Vagina (tissue), 2 donors: ENCODE measurements around the gene RUNX2.

Experiments
- CTCF ChIP-seq, 3 experiments: fragments of 450-650 bp in 2 of 3; fragments of 200-600 bp in 1 of 3; sonication (generic) in 1 of 3; IDR thresholded peaks; one replicate each; pipeline ENCODE4 v1.5.1; 2017 to 2019; ENCODE audit warnings: antibody characterized with exemption in 3 of 3, mild to moderate bottlenecking in 2 of 3, moderate library complexity in 2 of 3
- POLR2A ChIP-seq, 2 donors: fragments of 450-650 bp; IDR thresholded peaks; one replicate each; pipeline ENCODE4 v1.6.1; 2017; ENCODE audit warnings: antibody characterized with exemption in 2 of 2, mild to moderate bottlenecking in 2 of 2, moderate library complexity in 2 of 2

- TF ChIP-seq CTCF (IDR thresholded peaks at IDR 0.05) (no peak), POLR2A (IDR thresholded peaks at IDR 0.05) (no peak)
Measured at GRCh38 chr6:45608252-45608913, 280.3 kb downstream of the RUNX2 start.
